SK-N-SH treated with all-trans-retinoic acid at 6 μM for 48 hours (cell line): ENCODE data around the gene ALDOC.

Experiments
- ATAC-seq: fragments of 200-7000 bp; cut with Tn5 transposase; 3 replicates; pipeline ENCODE4 v1.9.1; 2020; ENCODE audit warnings: mild to moderate bottlenecking, moderate library complexity
- ARNTL ChIP-seq: fragments of 450-650 bp; formaldehyde crosslinking; IDR thresholded peaks from 2 replicates; pipeline ENCODE4 v1.5.0; 2020; ENCODE audit warnings: low read depth, mild to moderate bottlenecking, moderate library complexity, borderline replicate concordance
- BACH2 ChIP-seq: fragments of 250-450 bp; sonication (Bioruptor Pico); IDR thresholded peaks from 2 replicates; pipeline ENCODE4 v1.9.0; 2021; ENCODE audit warnings: mild to moderate bottlenecking, borderline replicate concordance
- CSDC2 ChIP-seq: fragments of 250-450 bp; sonication (Bioruptor Pico); IDR thresholded peaks from 2 replicates; pipeline ENCODE4 v1.5.0; 2020; ENCODE audit warnings: mild to moderate bottlenecking, moderate library complexity
- CSRNP3 ChIP-seq: fragments of 250-450 bp; sonication (Bioruptor Pico); IDR thresholded peaks from 2 replicates; pipeline ENCODE4 v1.5.1; 2021; ENCODE audit warnings: mild to moderate bottlenecking, moderate library complexity
- ESRRG ChIP-seq: fragments of 250-450 bp; sonication (Bioruptor Pico); IDR thresholded peaks from 2 replicates; pipeline ENCODE4 v1.6.1; 2021; ENCODE audit warnings: mild to moderate bottlenecking
- GLIS3 ChIP-seq: fragments of 250-450 bp; sonication (Bioruptor Pico); IDR thresholded peaks from 2 replicates; pipeline ENCODE4 v1.5.0; 2020; ENCODE audit warnings: mild to moderate bottlenecking, moderate library complexity
- ISL1 ChIP-seq: fragments of 250-450 bp; sonication (Bioruptor Pico); IDR thresholded peaks from 2 replicates; pipeline ENCODE4 v2.1.2; 2022; ENCODE audit warnings: mild to moderate bottlenecking, moderate library complexity
- OSR1 ChIP-seq: fragments of 250-450 bp; sonication (Bioruptor Pico); IDR thresholded peaks from 2 replicates; pipeline ENCODE4 v1.8.0; 2022; ENCODE audit warnings: moderate library complexity, mild to moderate bottlenecking, inconsistent platforms
- POU6F1 ChIP-seq: fragments of 250-450 bp; sonication (Bioruptor Pico); IDR thresholded peaks from 2 replicates; pipeline ENCODE4 v1.8.0; 2021; ENCODE audit warnings: low read depth, mild to moderate bottlenecking, moderate library complexity, borderline replicate concordance
- PPARA ChIP-seq: fragments of 250-450 bp; sonication (Bioruptor Pico); IDR thresholded peaks from 2 replicates; pipeline ENCODE4 v1.5.0; 2020; ENCODE audit warnings: mild to moderate bottlenecking, borderline replicate concordance
- RARB ChIP-seq: fragments of 250-450 bp; sonication (Bioruptor Pico); IDR thresholded peaks from 2 replicates; pipeline ENCODE4 v1.8.0; 2021; ENCODE audit warnings: mild to moderate bottlenecking, moderate library complexity
- SNAI2 ChIP-seq: fragments of 250-450 bp; sonication (Bioruptor Pico); IDR thresholded peaks from 2 replicates; pipeline ENCODE4 v1.5.0; 2020; ENCODE audit warnings: mild to moderate bottlenecking, moderate library complexity
- TCF4 ChIP-seq: fragments of 250-450 bp; sonication (Bioruptor Pico); IDR thresholded peaks from 2 replicates; pipeline ENCODE4 v1.8.0; 2021; ENCODE audit warnings: mild to moderate bottlenecking, moderate library complexity, borderline replicate concordance
- TOX ChIP-seq: fragments of 250-450 bp; sonication (Bioruptor Pico); IDR thresholded peaks from 2 replicates; pipeline ENCODE4 v1.8.0; 2021; ENCODE audit warnings: mild to moderate bottlenecking, moderate library complexity, borderline replicate concordance
- TSHZ2 ChIP-seq: fragments of 250-450 bp; sonication (Bioruptor Pico); IDR thresholded peaks from 2 replicates; pipeline ENCODE4 v1.5.0; 2020; ENCODE audit warnings: mild to moderate bottlenecking, moderate library complexity
- ZC3H10 ChIP-seq: fragments of 250-450 bp; sonication (Bioruptor Pico); IDR thresholded peaks from 2 replicates; pipeline ENCODE4 v1.5.1; 2021; ENCODE audit warnings: mild to moderate bottlenecking, moderate library complexity
- ZFP3 ChIP-seq: fragments of 250-450 bp; sonication (Bioruptor Pico); IDR thresholded peaks from 2 replicates; pipeline ENCODE4 v1.5.0; 2020; ENCODE audit warnings: mild to moderate bottlenecking, moderate library complexity
- ZFP30 ChIP-seq: fragments of 450-650 bp; formaldehyde crosslinking; IDR thresholded peaks from 2 replicates; pipeline ENCODE4 v1.5.0; 2022; ENCODE audit warnings: mild to moderate bottlenecking, moderate library complexity
- ZNF565 ChIP-seq: fragments of 450-650 bp; formaldehyde crosslinking; conservative IDR thresholded peaks from 2 replicates; pipeline ENCODE4 v1.5.0; 2020; ENCODE audit warnings: low read depth, mild to moderate bottlenecking, moderate library complexity
- ZNF70 ChIP-seq: fragments of 450-650 bp; formaldehyde crosslinking; IDR thresholded peaks from 2 replicates; pipeline ENCODE4 v1.5.0; 2020; ENCODE audit warnings: mild to moderate bottlenecking, moderate library complexity

ALDOC gene

GRCh38 chr17:28572259-28573039 lies 4.2 kb downstream of the ALDOC start (continued):
- TF ChIP-seq ZNF565 (CRISPR knock-in tag) (no peak), CSRNP3 (CRISPR knock-in tag) (no peak), SNAI2 (CRISPR knock-in tag) (no peak), TCF4 (CRISPR knock-in tag) (no peak), ESRRG (CRISPR knock-in tag) (no peak), ZNF70 (CRISPR knock-in tag) (no peak), ZFP30 (CRISPR knock-in tag) (no peak), ZC3H10 (CRISPR knock-in tag) (no peak)

- no peak for TF ChIP-seq RARB (CRISPR knock-in tag)
- TF ChIP-seq TOX (CRISPR knock-in tag), result no peak
- TF ChIP-seq POU6F1 (CRISPR knock-in tag), result no peak
- ATAC-seq, result peak; percentile 99
These were observed 5.2 kb downstream of the ALDOC start, which contains the start of gene PIGS for GRCh38 chr17:28571361-28572122. TSS of gene PIGS (minus strand) at chr17:28571524. CDS start at chr17:28571496, 28 bp downstream.

GRCh38 chr17:28570716-28571360 lies 5.9 kb downstream of the ALDOC start:
- TF ChIP-seq GLIS3 (CRISPR knock-in tag) (no peak), SNAI2 (CRISPR knock-in tag) (no peak), TOX (CRISPR knock-in tag) (no peak), ISL1 (CRISPR knock-in tag) (no peak), ZFP3 (CRISPR knock-in tag) (no peak), ZNF70 (CRISPR knock-in tag) (no peak), CSDC2 (CRISPR knock-in tag) (no peak), BACH2 (CRISPR knock-in tag) (no peak), ZFP30 (CRISPR knock-in tag) (no peak), TSHZ2 (no peak), ZNF565 (CRISPR knock-in tag) (no peak), PPARA (CRISPR knock-in tag) (no peak), ESRRG (CRISPR knock-in tag) (no peak), OSR1 (no peak)
- ATAC-seq, result peak; percentile 58

- no peak for ATAC-seq
- TF ChIP-seq CSDC2 (CRISPR knock-in tag) (no peak), ARNTL (no peak)
These were observed 7.2 kb downstream of the ALDOC start for GRCh38 chr17:28569446-28569845.
